MM.1S (cell line): ENCODE data around the gene XYLT1.

ENCODE experiments used
- DNase-seq: peaks from one replicate; pipeline ENCODE4 v3.0.0-alpha.2; 2015
- H2AFZ ChIP-seq: fragments of 300-600 bp; sonication (generic); 2 replicates; pipeline ENCODE4 v1.6.0; 2016; ENCODE audit warnings: antibody characterized with exemption, low read length
- H3F3A ChIP-seq: fragments of 300-600 bp; sonication (generic); 2 replicates; pipeline ENCODE4 v1.6.1; 2016; ENCODE audit warnings: mild to moderate bottlenecking, antibody characterized with exemption, low read length, moderate library complexity, mixed read lengths; ENCODE audit not compliant: insufficient read depth
- H3K27ac ChIP-seq: fragments of 300-600 bp; sonication (generic); 2 replicates; pipeline ENCODE4 v1.5.1; 2016; ENCODE audit warnings: mild to moderate bottlenecking, low read length
- H3K27me3 ChIP-seq: fragments of 300-600 bp; sonication (generic); replicated peaks from 2 replicates; pipeline ENCODE4 v1.6.0; 2016; ENCODE audit warnings: low read length; ENCODE audit not compliant: insufficient read depth
- H3K36me3 ChIP-seq: fragments of 300-600 bp; sonication (generic); replicated peaks from 2 replicates; pipeline ENCODE4 v1.6.1; 2016; ENCODE audit warnings: mild to moderate bottlenecking, low read length, mixed read lengths; ENCODE audit not compliant: insufficient read depth
- H3K4me1 ChIP-seq: fragments of 300-600 bp; sonication (generic); 2 replicates; pipeline ENCODE4 v1.6.1; 2016; ENCODE audit warnings: low read length, mixed read lengths
- H3K4me2 ChIP-seq: fragments of 300-600 bp; sonication (generic); 2 replicates; pipeline ENCODE4 v1.6.0; 2016; ENCODE audit warnings: low read depth, low read length
- H3K4me3 ChIP-seq: fragments of 300-600 bp; sonication (generic); 2 replicates; pipeline ENCODE4 v1.5.1; 2016; ENCODE audit warnings: low read length, mixed read lengths
- H3K79me2 ChIP-seq: fragments of 300-600 bp; sonication (generic); 2 replicates; pipeline ENCODE4 v1.6.1; 2016; ENCODE audit warnings: mixed run types, low read length, mixed read lengths
- H3K9ac ChIP-seq: fragments of 300-600 bp; sonication (generic); 2 replicates; pipeline ENCODE4 v1.6.1; 2016; ENCODE audit warnings: low read length, mixed read lengths
- H3K9me2 ChIP-seq: fragments of 300-600 bp; sonication (generic); replicated peaks from 2 replicates; pipeline ENCODE4 v1.6.1; 2016; ENCODE audit warnings: mild to moderate bottlenecking, low read length, mixed read lengths; ENCODE audit not compliant: insufficient read depth
- H3K9me3 ChIP-seq: fragments of 300-600 bp; sonication (generic); replicated peaks from 2 replicates; pipeline ENCODE4 v1.6.1; 2016; ENCODE audit warnings: mild to moderate bottlenecking, low read length, mixed read lengths; ENCODE audit not compliant: insufficient read depth
- H4K20me1 ChIP-seq: fragments of 300-600 bp; sonication (generic); 2 replicates; pipeline ENCODE4 v1.6.1; 2016; ENCODE audit warnings: mild to moderate bottlenecking, low read length, moderate library complexity, mixed read lengths; ENCODE audit not compliant: insufficient read depth
- EZH2 ChIP-seq: fragments of 300-600 bp; sonication (generic); optimal IDR thresholded peaks from 2 replicates; pipeline ENCODE3; 2017; ENCODE audit warnings: low read depth, mild to moderate bottlenecking, antibody characterized with exemption, low read length, mixed read lengths
- EZH2phosphoT487 ChIP-seq: fragments of 300-600 bp; sonication (generic); IDR thresholded peaks from 2 replicates; pipeline ENCODE4 v1.6.1; 2018; ENCODE audit warnings: antibody characterized with exemption, low read length
- TF ChIP-seq, protein P1 (sequence below): fragments of 300-600 bp; sonication (generic); IDR thresholded peaks from 2 replicates; pipeline ENCODE4 v1.5.1; 2016; ENCODE audit warnings: antibody characterized with exemption, low read length, mixed read lengths

XYLT1 gene

DNA sequence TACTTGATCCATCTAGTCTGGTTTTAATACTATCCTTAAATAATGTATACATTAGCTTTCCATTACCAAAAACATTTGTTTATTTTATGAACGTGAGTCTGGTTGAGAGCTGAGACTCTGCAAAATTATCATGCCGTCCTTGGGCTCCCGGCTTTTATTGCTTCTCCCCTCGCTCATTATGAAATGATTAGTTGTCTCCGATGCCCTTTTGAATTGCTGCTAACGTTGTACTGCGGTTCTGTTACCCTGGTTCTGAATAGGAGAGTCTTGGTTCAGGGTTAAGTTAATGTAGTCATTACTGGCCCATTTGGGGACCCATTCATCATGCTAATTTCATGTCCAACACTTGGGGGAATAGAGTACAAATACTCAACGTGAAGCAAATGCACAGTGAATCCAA is 12.8 kb downstream of the XYLT1 start:
- H3K27me3 ChIP-seq = no peaks in the 10 kb centered on the region
- no peak for DNase-seq
- H3K27ac ChIP-seq = no peak overlapping the region
- peaks cover 25% of the 10 kb centered on the region for H3K4me1 ChIP-seq
- no peak overlapping the region for H2AFZ ChIP-seq
- no peak for TF ChIP-seq EZH2phosphoT487
- TF ChIP-seq, protein P1, sequence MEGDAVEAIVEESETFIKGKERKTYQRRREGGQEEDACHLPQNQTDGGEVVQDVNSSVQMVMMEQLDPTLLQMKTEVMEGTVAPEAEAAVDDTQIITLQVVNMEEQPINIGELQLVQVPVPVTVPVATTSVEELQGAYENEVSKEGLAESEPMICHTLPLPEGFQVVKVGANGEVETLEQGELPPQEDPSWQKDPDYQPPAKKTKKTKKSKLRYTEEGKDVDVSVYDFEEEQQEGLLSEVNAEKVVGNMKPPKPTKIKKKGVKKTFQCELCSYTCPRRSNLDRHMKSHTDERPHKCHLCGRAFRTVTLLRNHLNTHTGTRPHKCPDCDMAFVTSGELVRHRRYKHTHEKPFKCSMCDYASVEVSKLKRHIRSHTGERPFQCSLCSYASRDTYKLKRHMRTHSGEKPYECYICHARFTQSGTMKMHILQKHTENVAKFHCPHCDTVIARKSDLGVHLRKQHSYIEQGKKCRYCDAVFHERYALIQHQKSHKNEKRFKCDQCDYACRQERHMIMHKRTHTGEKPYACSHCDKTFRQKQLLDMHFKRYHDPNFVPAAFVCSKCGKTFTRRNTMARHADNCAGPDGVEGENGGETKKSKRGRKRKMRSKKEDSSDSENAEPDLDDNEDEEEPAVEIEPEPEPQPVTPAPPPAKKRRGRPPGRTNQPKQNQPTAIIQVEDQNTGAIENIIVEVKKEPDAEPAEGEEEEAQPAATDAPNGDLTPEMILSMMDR = no peak
- H3F3A ChIP-seq = peaks cover 14% of the 10 kb centered on the region
- H3K4me2 ChIP-seq = no peak overlapping the region
- H3K9ac ChIP-seq = no peak overlapping the region
- no peaks in the 10 kb centered on the region for H3K9me3 ChIP-seq
- H3K79me2 ChIP-seq = peaks cover 85% of the 10 kb centered on the region
- no peaks in the 10 kb centered on the region for H3K36me3 ChIP-seq
- H3K9me2 ChIP-seq = no peaks in the 10 kb centered on the region
- no peak overlapping the region for H3K4me3 ChIP-seq
- H4K20me1 ChIP-seq = no peaks in the 10 kb centered on the region

DNA sequence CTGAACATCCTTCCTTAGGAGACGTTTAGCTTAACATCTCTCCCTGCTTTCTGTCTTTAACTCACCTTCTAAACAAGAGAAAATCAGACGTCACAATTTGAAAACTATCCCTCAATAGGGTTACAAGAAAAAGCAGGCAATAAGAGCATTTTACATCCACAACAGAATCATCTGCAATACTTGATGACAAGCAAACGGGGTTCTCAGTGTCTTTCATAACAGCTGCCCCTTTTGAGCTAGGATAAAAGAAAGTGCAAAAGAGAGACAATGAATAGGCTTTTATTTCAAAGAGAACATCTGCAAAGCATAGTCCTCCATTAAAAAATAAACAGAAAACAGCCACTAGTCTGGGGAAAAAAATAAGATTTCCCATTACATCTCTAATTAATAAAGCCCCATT is 13.2 kb downstream of the XYLT1 start:
- Histone ChIP-seq H3K9me3 (no peaks in the 10 kb centered on the region), H3K27me3 (no peaks in the 10 kb centered on the region), H4K20me1 (no peaks in the 10 kb centered on the region), H3K79me2 (peaks cover 86% of the 10 kb centered on the region), H3K9ac (no peak overlapping the region), H3K4me1 (peaks cover 20% of the 10 kb centered on the region), H3K36me3 (no peaks in the 10 kb centered on the region), H3K4me3 (no peak overlapping the region), H3K9me2 (no peaks in the 10 kb centered on the region), H2AFZ (no peak overlapping the region), H3F3A (peaks cover 9% of the 10 kb centered on the region; the same call in 1 of the 2 replicates), H3K27ac (no peak overlapping the region), H3K4me2 (no peak overlapping the region)
- no peak for DNase-seq
- TF ChIP-seq, protein P1 = no peak
- TF ChIP-seq EZH2phosphoT487 = no peak
- no peak for TF ChIP-seq EZH2

DNA sequence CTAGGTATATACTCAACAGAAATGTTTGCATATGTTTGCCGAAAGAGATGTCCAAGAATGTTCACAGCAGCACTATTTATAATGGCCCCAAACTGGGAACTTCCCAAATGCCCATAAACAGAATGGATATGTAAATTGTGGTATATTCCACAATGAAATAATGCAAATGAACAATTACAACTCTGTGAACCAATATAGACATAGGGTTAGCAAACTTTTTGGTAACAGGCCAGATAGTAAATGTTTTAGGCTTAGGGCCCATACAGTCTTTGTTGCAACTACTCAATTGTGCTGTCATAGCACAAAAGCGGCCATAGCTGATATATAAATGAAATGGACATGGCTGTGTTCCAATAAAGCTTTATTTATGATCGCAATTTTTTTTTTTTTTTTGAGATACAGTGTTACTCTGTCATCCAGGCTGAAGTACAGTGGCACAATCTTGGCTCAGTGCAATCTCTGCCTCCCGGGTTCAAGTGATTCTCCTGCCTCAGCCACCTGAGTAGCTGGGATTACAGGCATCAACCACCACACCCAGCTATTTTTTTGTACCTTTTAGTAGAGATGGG is 16.5 kb downstream of the XYLT1 start:
- Histone ChIP-seq H3K27ac (no peak overlapping the region), H3K9ac (no peak overlapping the region), H4K20me1 (no peaks in the 10 kb centered on the region), H3K36me3 (no peaks in the 10 kb centered on the region), H3K4me3 (no peak overlapping the region), H3K27me3 (no peaks in the 10 kb centered on the region), H3K9me3 (no peaks in the 10 kb centered on the region), H3F3A (no peaks in the 10 kb centered on the region), H3K9me2 (no peaks in the 10 kb centered on the region), H2AFZ (no peak overlapping the region), H3K79me2 (peaks cover 87% of the 10 kb centered on the region), H3K4me1 (no peaks in the 10 kb centered on the region), H3K4me2 (no peak overlapping the region)
- TF ChIP-seq EZH2 (no peak), EZH2phosphoT487 (no peak)
- TF ChIP-seq, protein P1 = no peak
- DNase-seq = no peak
